Endothelial cell (in vitro differentiated cells): ENCODE results near the gene NFS1. TPM values are rescaled to one million over a fixed set of nuclear protein-coding genes. Genes with fewer than 3 reads are reported as not detected.
"Not testable (repeated sequence)": the region's sequence is repeated elsewhere in the genome, so short reads cannot be mapped to it uniquely, and the experiment has no call there.

Experiments
- DNase-seq: peaks from one replicate; pipeline ENCODE4 v3.0.0; 2021; ENCODE audit warnings: low spot score
- H3K27ac Mint-ChIP-seq: one replicate; pipeline ENCODE4 v1.8.0; 2021; ENCODE audit warnings: mixed read lengths, inconsistent platforms; ENCODE audit not compliant: unreplicated experiment
- H3K27me3 Mint-ChIP-seq: one replicate; pipeline ENCODE4 v1.8.0; 2021; ENCODE audit warnings: mild to moderate bottlenecking, moderate library complexity, mixed read lengths, inconsistent platforms; ENCODE audit not compliant: unreplicated experiment
- H3K36me3 Mint-ChIP-seq: one replicate; pipeline ENCODE4 v1.8.0; 2021; ENCODE audit warnings: mild to moderate bottlenecking, low read depth, mixed read lengths, inconsistent platforms; ENCODE audit not compliant: unreplicated experiment
- H3K4me1 Mint-ChIP-seq: one replicate; pipeline ENCODE4 v1.8.0; 2021; ENCODE audit warnings: mild to moderate bottlenecking, mixed read lengths, inconsistent platforms; ENCODE audit not compliant: unreplicated experiment
- H3K4me3 Mint-ChIP-seq: one replicate; pipeline ENCODE4 v1.8.0; 2021; ENCODE audit warnings: mild to moderate bottlenecking, mixed read lengths, inconsistent platforms; ENCODE audit not compliant: unreplicated experiment
- H3K9me3 Mint-ChIP-seq: one replicate; pipeline ENCODE4 v1.8.0; 2021; ENCODE audit warnings: mixed read lengths, inconsistent platforms; ENCODE audit not compliant: unreplicated experiment
- CTCF ChIP-seq: fragments of 200-600 bp; sonication (generic); IDR thresholded peaks from one replicate; pipeline ENCODE4 v1.5.0; 2021; ENCODE audit warnings: antibody characterized with exemption; ENCODE audit not compliant: unreplicated experiment
- total RNA-seq: library from RNA; stranded (reverse); fragmentation: NEBNext Ultra II Directional; extraction: Animal tissue kit (Norgen Biotek cat#: 25700); gene quantifications from one replicate; pipeline ENCODE4 v1.2.1, GENCODE V29; 2021; ENCODE audit not compliant: unreplicated experiment

Gene NFS1
- total RNA-seq, 1 donor from 2014 or later: 18.3 TPM

DNA sequence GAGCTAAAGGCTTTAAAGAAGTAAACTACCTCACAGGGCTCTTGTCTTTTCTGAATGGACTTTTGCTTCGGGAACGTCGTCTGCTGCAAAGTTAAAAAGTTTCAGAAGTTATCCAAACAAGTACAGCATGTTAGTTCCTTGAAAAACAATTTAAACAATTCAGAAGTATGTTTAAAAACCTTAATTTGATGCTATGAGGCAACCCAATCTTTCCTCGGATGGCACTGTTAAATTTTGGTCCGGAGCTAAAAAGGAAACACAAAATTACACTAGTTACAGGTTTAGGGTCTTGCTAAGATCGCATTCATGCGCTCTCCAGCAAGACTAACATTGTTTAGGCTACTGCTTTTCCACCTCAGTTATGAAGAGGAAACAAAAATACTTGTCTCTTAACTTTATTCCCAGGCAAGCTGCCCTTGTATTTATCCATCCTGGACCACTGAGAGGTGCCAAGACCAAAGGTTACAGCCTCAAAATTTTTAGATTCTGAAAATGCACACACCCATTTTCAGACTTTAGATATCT lies 30.2 kb upstream of the NFS1 start:
- no peak for DNase-seq
- Mint-ChIP-seq H3K36me3 (peaks cover 42% of the 10 kb centered on the region), H3K9me3 (no peaks in the 10 kb centered on the region), H3K27me3 (no peaks in the 10 kb centered on the region), H3K4me3 (no peak overlapping the region), H3K4me1 (peaks cover 6% of the 10 kb centered on the region), H3K27ac (no peak overlapping the region)
- TF ChIP-seq CTCF: no peak

DNA sequence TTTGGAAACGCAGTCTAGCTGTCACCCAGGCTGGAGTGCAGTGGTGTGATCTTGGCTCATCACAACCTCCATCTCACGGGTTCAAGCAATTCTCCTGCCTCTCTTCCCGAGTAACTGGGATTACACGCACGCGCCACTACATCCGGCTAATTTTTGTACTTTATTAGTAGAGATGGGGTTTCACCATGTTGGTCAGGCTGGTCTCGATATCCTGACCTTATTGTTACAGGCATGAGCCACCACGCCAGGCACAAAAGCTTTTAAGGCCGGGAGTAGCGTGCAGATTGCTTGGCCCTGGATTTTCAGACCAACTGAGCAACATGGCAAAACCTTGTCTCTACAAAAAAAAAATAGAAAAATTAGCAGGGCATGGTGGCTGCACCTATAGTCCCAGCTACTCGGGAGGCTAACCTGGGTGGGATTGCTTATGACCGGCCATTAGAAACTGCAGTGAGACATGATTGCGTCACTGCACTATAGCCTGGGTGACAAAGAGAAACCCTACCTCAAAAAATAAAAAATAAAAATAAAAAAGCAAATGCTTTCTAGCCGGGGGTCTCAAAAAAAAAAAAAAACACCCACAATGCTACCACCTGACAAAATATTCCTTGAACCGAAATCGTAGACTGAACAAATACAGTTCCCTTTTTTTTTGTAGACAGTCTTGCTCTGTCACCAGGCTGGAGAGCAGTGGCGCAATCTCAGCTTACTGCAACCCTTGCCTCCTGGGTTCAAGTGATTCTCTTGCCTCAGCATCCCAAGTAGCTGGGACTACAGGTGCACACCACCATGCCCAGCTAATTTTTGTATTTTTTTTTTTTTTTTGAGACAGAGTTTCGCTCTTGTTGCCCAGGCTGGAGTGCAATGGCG lies 27.9 kb upstream of the NFS1 start:
- no peaks in the 10 kb centered on the region for H3K9me3 Mint-ChIP-seq
- H3K27me3 Mint-ChIP-seq: no peaks in the 10 kb centered on the region
- H3K27ac Mint-ChIP-seq: no peak overlapping the region
- peaks cover 4% of the 10 kb centered on the region for H3K4me1 Mint-ChIP-seq
- no peak overlapping the region for H3K4me3 Mint-ChIP-seq
- TF ChIP-seq CTCF: no peak
- DNase-seq: no peak
- peaks cover 42% of the 10 kb centered on the region for H3K36me3 Mint-ChIP-seq

- Mint-ChIP-seq H3K4me3 (no peak overlapping the region), H3K9me3 (no peaks in the 10 kb centered on the region), H3K4me1 (no peaks in the 10 kb centered on the region), H3K27ac (peak overlapping the region; percentile 25), H3K36me3 (peaks cover 48% of the 10 kb centered on the region), H3K27me3 (peaks cover 2% of the 10 kb centered on the region)
- DNase-seq: no peak
- TF ChIP-seq CTCF: no peak
Observed at GRCh38 chr20:35724321-35725230, 25.4 kb upstream of the NFS1 start.

- not testable (repeated sequence) for DNase-seq, H3K9me3 Mint-ChIP-seq, H3K4me1 Mint-ChIP-seq, H3K4me3 Mint-ChIP-seq, H3K27ac Mint-ChIP-seq, H3K27me3 Mint-ChIP-seq
- peaks cover 44% of the 10 kb centered on the region for H3K36me3 Mint-ChIP-seq
Observed at GRCh38 chr20:35723652-35724320, 24.6 kb upstream of the NFS1 start.

- H3K9me3 Mint-ChIP-seq, DNase-seq, H3K4me3 Mint-ChIP-seq, H3K4me1 Mint-ChIP-seq, H3K27me3 Mint-ChIP-seq, H3K27ac Mint-ChIP-seq: not testable (repeated sequence)
- H3K36me3 Mint-ChIP-seq: peaks cover 44% of the 10 kb centered on the region
Observed at GRCh38 chr20:35723275-35723639, 24.1 kb upstream of the NFS1 start.
